Fibroblast of the conjunctiva (primary cell): ENCODE measurements around the gene GRB7.
"Not testable (repeated sequence)": the region's sequence is repeated elsewhere in the genome, so short reads cannot be mapped to it uniquely, and the experiment has no call there.

Source experiments
- DNase-seq: peaks from one replicate; pipeline ENCODE4 v3.0.0-alpha.2; 2010; ENCODE audit warnings: low read depth

Gene GRB7

DNA sequence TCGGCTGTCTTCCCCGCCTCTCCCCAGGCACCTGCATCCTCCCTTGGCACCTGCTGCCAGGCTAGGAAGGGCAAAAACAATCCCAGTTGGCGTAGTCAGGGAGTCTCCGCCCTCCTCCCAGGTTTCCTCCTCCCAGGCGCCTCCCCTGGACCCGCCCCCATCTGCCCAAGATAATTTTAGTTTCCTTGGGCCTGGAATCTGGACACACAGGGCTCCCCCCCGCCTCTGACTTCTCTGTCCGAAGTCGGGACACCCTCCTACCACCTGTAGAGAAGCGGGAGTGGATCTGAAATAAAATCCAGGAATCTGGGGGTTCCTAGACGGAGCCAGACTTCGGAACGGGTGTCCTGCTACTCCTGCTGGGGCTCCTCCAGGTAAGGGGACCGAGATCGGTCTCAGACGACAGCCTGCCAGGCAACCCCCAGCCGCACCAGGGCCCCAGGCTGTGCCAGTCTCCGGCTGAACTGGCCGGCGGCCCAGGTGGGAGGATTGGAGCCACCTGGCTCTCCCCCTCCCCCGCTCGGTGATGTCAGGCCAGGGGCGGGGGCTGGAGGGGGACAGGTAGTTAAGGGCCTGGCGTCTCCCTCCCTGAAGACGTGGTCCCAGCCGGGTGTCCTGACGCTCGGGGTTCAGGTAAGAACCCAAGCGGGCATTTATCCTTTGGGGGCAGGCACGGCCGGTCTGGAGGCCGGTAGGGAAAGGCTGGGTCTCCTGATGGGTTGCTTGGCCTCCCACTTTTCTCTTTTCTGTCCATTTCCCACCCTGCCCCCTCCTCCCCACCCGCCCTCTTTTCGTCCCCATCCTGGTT lies at the start of gene GRB7:
Gene GRB7, plus strand, starts transcription at position 179 of the 808 bp plus-strand sequence. CDS start 4,364 bp downstream, outside the sequence.
- DNase-seq = no peak

DNA sequence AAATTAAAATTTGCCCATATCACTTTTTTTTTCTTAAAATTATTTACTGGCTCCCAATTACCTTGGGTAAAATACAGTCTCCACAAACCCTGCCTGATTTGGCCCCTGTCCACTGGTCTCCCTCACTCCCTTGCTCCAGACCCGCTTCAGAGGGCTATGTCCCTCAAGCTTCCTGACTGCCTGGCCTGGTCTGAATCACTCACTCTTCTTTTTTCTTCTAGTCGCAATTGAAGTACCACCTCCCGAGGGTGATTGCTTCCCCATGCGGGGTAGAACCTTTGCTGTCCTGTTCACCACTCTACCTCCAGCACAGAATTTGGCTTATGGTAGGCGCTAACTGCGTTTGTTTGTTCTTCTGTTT lies 49.3 kb upstream of the GRB7 start:
- no peak for DNase-seq

- DNase-seq = no peak
These were observed 48.8 kb upstream of the GRB7 start for GRCh38 chr17:39688945-39689344.

DNA sequence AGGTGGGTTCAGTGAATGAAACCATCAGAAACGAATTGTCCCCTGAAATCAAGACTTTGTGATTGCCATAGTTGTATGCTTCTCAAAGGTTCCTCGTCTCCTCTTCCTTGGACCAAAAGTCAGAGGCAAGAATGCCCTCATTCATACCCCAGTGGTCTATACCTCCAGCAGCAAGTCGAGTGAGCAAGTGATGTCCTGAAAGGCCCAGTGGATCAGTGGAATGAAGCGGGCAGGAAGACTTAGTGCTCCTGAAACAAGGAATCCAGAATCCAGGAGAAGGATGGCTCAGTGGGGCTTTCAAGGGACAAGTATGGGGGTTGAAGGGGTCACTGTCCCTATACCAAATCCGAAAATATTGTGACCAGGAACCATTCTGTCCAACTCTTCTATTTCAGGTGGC lies 43.1 kb upstream of the GRB7 start:
- DNase-seq = no peak

GRCh38 chr17:39695089-39695474 lies 42.7 kb upstream of the GRB7 start:
- no peak for DNase-seq

- DNase-seq = no peak
These were observed 41.0 kb upstream of the GRB7 start for GRCh38 chr17:39696731-39697130.

- no peak for DNase-seq
These were observed 39.8 kb upstream of the GRB7 start for GRCh38 chr17:39697961-39698360.

- not testable (repeated sequence) for DNase-seq
These were observed 38.5 kb upstream of the GRB7 start for GRCh38 chr17:39699157-39699817.

DNA sequence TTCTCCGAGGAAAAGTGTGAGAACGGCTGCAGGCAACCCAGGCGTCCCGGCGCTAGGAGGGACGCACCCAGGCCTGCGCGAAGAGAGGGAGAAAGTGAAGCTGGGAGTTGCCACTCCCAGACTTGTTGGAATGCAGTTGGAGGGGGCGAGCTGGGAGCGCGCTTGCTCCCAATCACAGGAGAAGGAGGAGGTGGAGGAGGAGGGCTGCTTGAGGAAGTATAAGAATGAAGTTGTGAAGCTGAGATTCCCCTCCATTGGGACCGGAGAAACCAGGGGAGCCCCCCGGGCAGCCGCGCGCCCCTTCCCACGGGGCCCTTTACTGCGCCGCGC lies 38.0 kb upstream of the GRB7 start, which contains the start of gene ERBB2:
Gene ERBB2, plus strand, starts transcription at position 247 of the 330 bp plus-strand sequence. CDS start 175 bp downstream, outside the sequence.
- DNase-seq = peak; percentile 55

GRCh38 chr17:39700148-39700987 lies 37.4 kb upstream of the GRB7 start:
- DNase-seq = no peak

DNA sequence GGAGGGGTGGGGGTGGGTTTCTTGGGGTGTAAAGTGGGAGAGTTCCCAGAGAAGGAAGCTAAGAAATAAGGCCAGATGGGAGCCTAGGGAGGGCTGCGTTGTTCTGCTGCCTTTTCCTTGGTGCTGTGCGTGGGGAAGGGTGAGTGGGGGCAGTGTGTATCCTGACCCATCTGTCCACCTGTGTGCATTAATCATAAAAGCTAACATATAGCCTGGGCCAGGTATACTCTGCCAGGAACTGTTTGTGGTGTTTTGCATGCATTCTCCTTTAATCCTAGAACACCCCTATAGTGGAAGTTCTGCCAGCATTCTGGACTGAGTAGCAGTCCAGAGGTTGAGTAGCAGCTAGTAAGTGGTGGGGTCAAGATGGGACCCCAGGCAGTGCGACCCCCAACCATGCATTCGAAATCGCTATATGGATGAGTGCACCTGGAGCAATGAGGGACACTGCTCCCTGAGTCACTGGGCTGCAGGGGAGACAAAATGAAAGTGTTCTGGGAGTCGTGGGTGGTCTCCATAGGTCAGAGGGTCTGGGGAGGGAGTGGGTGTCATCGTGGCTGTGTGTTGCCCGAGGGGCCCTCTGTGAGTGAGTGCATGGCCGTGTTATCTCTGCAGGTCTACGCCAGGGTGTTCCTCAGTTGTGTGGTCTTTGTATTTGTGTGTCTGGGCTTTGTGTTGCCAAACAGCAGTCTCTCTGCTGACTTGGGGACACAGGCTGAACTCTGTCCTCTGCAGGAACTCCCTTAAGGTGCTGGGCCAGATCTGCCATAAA lies 36.5 kb upstream of the GRB7 start:
- no peak for DNase-seq

DNA sequence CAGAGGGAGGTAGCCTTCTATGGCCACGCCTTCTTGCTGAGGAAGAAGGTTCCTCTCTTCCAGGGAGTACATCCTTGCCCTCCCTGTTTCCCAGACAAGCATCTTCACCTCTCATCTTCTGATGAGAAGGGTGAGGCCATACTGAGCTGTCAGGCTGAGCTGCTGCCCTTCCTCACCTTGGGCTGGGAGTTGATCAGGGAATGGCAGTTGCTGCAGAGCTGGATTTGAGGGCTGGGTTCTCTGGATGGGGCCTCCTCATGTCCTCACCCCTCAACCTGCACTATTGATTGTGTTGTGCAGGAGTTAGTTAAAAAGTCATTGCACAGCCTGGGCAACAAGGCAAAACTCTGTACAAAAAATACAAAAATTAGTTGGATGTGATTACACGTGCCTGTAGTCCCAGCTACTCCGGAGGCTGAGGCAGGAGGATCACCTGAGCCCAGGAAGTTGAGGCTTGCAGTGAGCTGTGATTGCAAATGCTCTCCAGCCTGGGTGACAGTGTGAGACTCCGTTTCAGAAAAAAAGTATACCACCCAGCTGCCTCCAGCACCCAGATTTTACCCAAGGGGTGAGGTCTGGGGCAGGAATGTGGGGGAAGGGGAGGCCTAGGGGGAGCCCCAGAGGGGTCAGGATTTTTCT lies 35.8 kb upstream of the GRB7 start:
- no peak for DNase-seq

GRCh38 chr17:39702901-39703893 lies 34.5 kb upstream of the GRB7 start:
- DNase-seq = no peak

- no peak for DNase-seq
These were observed 33.8 kb upstream of the GRB7 start for GRCh38 chr17:39703913-39704312.

DNA sequence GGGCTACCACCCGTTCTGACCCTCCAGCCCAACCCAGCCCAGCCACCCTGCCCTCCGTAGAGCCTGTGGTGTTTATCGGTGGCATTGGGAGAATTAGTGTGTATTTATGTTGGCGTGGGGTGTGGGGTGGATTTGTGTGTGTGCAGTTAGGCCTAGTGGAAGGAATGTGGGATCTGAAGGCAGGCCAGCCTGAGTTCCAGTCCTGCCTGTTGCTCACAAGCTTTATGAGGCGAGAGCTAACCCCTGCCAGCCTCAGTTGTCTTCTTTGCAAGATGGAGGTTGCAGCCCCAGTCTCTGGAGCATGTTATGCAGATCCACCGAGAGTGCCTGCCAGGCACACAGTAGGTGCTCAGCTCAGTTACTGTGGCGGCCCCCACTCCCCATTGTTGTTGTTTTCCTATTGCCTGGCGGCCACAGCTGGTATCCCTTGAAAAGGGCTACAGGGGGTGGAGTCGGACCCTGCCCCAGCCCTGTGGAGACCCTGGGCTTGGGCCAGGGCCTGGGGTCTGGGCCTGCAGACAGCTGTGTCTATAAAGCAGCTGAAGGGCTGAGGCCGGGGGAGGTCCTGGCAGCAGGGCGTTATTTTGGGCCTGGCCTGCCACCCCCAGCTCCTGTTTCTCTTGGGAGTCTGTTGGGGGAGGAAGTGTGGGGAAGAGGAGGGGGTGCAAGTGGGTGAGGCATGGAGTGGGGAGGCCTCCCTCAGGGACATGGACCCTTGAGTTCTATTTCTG lies 32.8 kb upstream of the GRB7 start:
- DNase-seq = no peak

- DNase-seq = no peak
These were observed 31.9 kb upstream of the GRB7 start for GRCh38 chr17:39705786-39706348.

DNA sequence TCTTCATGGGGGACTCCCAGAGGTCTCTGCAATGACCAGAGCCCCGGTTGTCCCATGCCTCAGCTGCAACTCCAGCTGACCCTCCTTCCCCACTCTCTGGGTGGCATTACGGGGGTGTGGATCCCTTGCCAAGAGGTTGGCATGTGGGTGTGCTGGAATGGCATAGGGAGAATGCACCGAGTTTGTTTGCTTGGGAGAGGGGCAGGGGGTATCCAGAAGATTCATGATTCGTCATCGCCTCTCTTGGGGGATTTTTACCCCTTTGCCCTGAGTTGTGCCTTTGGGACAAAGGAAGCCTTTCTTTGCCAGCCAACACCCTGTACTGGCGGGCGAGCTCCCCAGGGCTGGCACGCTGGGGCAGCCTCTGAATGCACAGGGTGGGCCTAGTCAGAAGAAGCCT lies 31.4 kb upstream of the GRB7 start:
- no peak for DNase-seq

DNA sequence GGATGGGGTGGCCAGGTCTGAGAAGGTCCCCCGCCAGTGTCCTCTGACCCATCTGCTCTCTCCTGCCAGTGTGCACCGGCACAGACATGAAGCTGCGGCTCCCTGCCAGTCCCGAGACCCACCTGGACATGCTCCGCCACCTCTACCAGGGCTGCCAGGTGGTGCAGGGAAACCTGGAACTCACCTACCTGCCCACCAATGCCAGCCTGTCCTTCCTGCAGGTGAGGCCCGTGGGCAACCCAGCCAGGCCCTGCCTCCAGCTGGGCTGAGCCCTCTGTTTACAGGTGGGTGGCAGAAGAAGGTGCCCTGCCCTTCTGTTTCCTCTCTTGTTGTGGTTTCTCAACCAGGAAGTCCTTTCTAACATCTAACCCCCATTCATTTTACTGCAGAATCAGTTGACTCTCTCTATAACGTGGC lies 30.8 kb upstream of the GRB7 start:
- DNase-seq = no peak

- DNase-seq = no peak
These were observed 28.3 kb upstream of the GRB7 start for GRCh38 chr17:39709319-39709997.
